Ovary (tissue), 3 donors: ENCODE data around the gene GRIN2D.

Experiments
- CTCF ChIP-seq, 3 donors: fragments of 450-650 bp in 2 of 3; fragments of 200-600 bp in 1 of 3; IDR thresholded peaks; one replicate each; pipeline versions ENCODE4 v1.5.1 to v1.8.0; 2016 to 2022; ENCODE audit warnings: antibody characterized with exemption in 3 of 3, mild to moderate bottlenecking in 1 of 3
- EP300 ChIP-seq: sonication (generic); formaldehyde crosslinking; IDR thresholded peaks from one replicate; pipeline ENCODE4 v1.6.1; 2017; ENCODE audit warnings: antibody characterized with exemption
- POLR2A ChIP-seq: fragments of 450-650 bp; IDR thresholded peaks from one replicate; pipeline ENCODE4 v1.6.1; 2017; ENCODE audit warnings: antibody characterized with exemption, mild to moderate bottlenecking, moderate library complexity
- donor health status: DM: no; HTN: no; CAD: no.

GRCh38 chr19:48398102-48398374 lies 4.6 kb downstream of the GRIN2D start:
- TF ChIP-seq POLR2A, result no peak
- no peak for TF ChIP-seq EP300
- TF ChIP-seq CTCF (IDR thresholded peaks at IDR 0.05), result no peak
